Neural cell (in vitro differentiated cells): Measurements from ENCODE around the gene MLPH. TPM values are rescaled to one million over a fixed set of nuclear protein-coding genes. Genes with fewer than 3 reads are reported as not detected.

Source experiments
- H2AFZ ChIP-seq: fragments of 200-600, 300-800 bp; sonication (generic), shearing (Covaris generic); 2 replicates; pipeline ENCODE4 v1.6.0; 2014; ENCODE audit warnings: low read depth, mild to moderate bottlenecking, antibody characterized with exemption, low read length, moderate library complexity
- H3F3A ChIP-seq: fragments of 200-600 bp; shearing (Covaris generic); 2 replicates; pipeline ENCODE4 v1.6.1; 2016; ENCODE audit warnings: mild to moderate bottlenecking, moderate library complexity, mixed read lengths, antibody characterized with exemption, low read length; ENCODE audit not compliant: insufficient read depth, poor library complexity, severe bottlenecking
- H3K27ac ChIP-seq: fragments of 200-600, 300-800 bp; sonication (generic), shearing (Covaris generic); 2 replicates; pipeline ENCODE4 v1.5.1; 2014; ENCODE audit warnings: mild to moderate bottlenecking, low read length, moderate library complexity
- H3K27me3 ChIP-seq: fragments of 300-800, 200-600 bp; sonication (generic), shearing (Covaris generic); 2 replicates; pipeline ENCODE4 v1.6.0; 2014; ENCODE audit warnings: mild to moderate bottlenecking, low read depth, low read length, moderate library complexity; ENCODE audit not compliant: insufficient read depth
- H3K36me3 ChIP-seq: fragments of 300-800, 200-600 bp; sonication (generic), shearing (Covaris generic); 2 replicates; pipeline ENCODE4 v1.5.1; 2014; ENCODE audit warnings: mild to moderate bottlenecking, antibody characterized with exemption, low read length, moderate library complexity; ENCODE audit not compliant: insufficient read depth
- H3K4me2 ChIP-seq: fragments of 300-800, 200-600 bp; sonication (generic), shearing (Covaris generic); 2 replicates; pipeline ENCODE4 v1.6.0; 2014; ENCODE audit warnings: mild to moderate bottlenecking, low read length
- H3K4me3 ChIP-seq: fragments of 300-800, 200-600 bp; sonication (generic), shearing (Covaris generic); 2 replicates; pipeline ENCODE4 v1.5.1; 2014; ENCODE audit warnings: mild to moderate bottlenecking, low read length, moderate library complexity
- H3K79me2 ChIP-seq: fragments of 200-600 bp; shearing (Covaris generic); replicated peaks from 2 replicates; pipeline ENCODE4 v1.6.0; 2014; ENCODE audit warnings: mild to moderate bottlenecking, low read length, moderate library complexity; ENCODE audit not compliant: insufficient read depth
- H3K9ac ChIP-seq: fragments of 300-800, 200-600 bp; sonication (generic), shearing (Covaris generic); 2 replicates; pipeline ENCODE4 v1.6.1; 2016; ENCODE audit warnings: mild to moderate bottlenecking, low read length, mixed read lengths
- H3K9me2 ChIP-seq: fragments of 200-600 bp; shearing (Covaris generic); 2 replicates; pipeline ENCODE4 v1.6.1; 2016; ENCODE audit warnings: mild to moderate bottlenecking, low read length, mixed read lengths; ENCODE audit not compliant: insufficient read depth
- H3K9me3 ChIP-seq: fragments of 200-600, 300-800 bp; sonication (generic), shearing (Covaris generic); 2 replicates; pipeline ENCODE4 v1.6.1; 2016; ENCODE audit warnings: mild to moderate bottlenecking, mixed run types, low read length, moderate library complexity, mixed read lengths
- H4K20me1 ChIP-seq: fragments of 200-600 bp; shearing (Covaris generic); 2 replicates; pipeline ENCODE4 v1.6.1; 2016; ENCODE audit warnings: mild to moderate bottlenecking, mixed run types; ENCODE audit not compliant: insufficient read depth
- EP300 ChIP-seq: fragments of 450-650 bp; conservative IDR thresholded peaks from 2 replicates; pipeline ENCODE4 v1.6.1; 2014; ENCODE audit warnings: antibody characterized with exemption, mild to moderate bottlenecking, moderate library complexity; ENCODE audit not compliant: poor library complexity, severe bottlenecking
- EZH2 ChIP-seq: fragments of 200-600, 300-800 bp; shearing (Covaris generic), sonication (generic); IDR thresholded peaks from 2 replicates; pipeline ENCODE4 v1.6.1; 2014; ENCODE audit warnings: antibody characterized with exemption, low read length, borderline replicate concordance, mild to moderate bottlenecking; ENCODE audit not compliant: insufficient read depth, poor library complexity, severe bottlenecking
- MXI1 ChIP-seq: fragments of 450-650 bp; conservative IDR thresholded peaks from 2 replicates; pipeline ENCODE4 v1.6.1; 2014; ENCODE audit warnings: antibody characterized with exemption, mild to moderate bottlenecking; ENCODE audit not compliant: poor library complexity, severe bottlenecking
- POLR2AphosphoS5 ChIP-seq: IDR thresholded peaks from 2 replicates; pipeline ENCODE4 v1.6.1; 2012
- RAD21 ChIP-seq: fragments of 450-650 bp; conservative IDR thresholded peaks from 2 replicates; pipeline ENCODE4 v1.6.1; 2014; ENCODE audit warnings: antibody characterized with exemption, mild to moderate bottlenecking, moderate library complexity
- SMC3 ChIP-seq: fragments of 450-650 bp; conservative IDR thresholded peaks from 2 replicates; pipeline ENCODE4 v1.6.1; 2014; ENCODE audit warnings: antibody characterized with exemption, mild to moderate bottlenecking, moderate library complexity; ENCODE audit not compliant: poor library complexity
- TAF1 ChIP-seq: IDR thresholded peaks from 2 replicates; pipeline ENCODE4 v1.6.1; 2012; ENCODE audit warnings: low read depth
- polyA plus RNA-seq: library from polyadenylated mRNA; depleted of rRNA; stranded (reverse); fragments of >200 nt; gene quantifications from 2 replicates; pipeline ENCODE4 v1.2.3, GENCODE V29; 2014
- TF ChIP-seq, protein P1 (sequence below): fragments of 450-650 bp; IDR thresholded peaks from 2 replicates; pipeline ENCODE4 v1.5.1; 2014; ENCODE audit warnings: antibody characterized with exemption, mild to moderate bottlenecking, moderate library complexity; ENCODE audit not compliant: poor library complexity, severe bottlenecking
- TF ChIP-seq, protein P2 (sequence below): IDR thresholded peaks from 2 replicates; pipeline ENCODE4 v1.6.1; 2012; ENCODE audit warnings: borderline replicate concordance

Gene MLPH
- polyA plus RNA-seq, 1 donor from 2014 or later: not detected

DNA sequence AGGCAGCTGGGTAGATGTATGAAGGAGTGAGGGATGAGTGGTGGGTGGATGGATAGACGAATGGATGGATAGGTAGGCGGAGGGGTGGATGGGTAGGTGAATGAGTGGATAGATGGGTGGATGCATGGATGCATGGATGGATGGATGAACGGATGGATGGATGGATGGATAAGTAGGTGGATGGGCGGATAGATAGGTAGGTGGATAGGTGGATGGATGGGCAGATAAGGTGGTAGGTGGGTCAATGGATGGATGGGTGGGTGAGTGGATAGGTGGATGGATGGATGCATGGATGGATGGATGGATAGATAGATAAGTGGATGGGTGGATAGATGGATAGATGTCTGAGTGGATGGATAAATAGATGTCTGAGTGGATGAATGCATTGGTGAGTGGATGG lies 30.1 kb downstream of the MLPH start:
- H4K20me1 ChIP-seq: no peaks in the 10 kb centered on the region
- TF ChIP-seq RAD21 (no peak), EZH2 (no peak), EP300 (no peak), POLR2AphosphoS5 (no peak), TAF1 (no peak), SMC3 (no peak), MXI1 (no peak)
- TF ChIP-seq, protein P1, sequence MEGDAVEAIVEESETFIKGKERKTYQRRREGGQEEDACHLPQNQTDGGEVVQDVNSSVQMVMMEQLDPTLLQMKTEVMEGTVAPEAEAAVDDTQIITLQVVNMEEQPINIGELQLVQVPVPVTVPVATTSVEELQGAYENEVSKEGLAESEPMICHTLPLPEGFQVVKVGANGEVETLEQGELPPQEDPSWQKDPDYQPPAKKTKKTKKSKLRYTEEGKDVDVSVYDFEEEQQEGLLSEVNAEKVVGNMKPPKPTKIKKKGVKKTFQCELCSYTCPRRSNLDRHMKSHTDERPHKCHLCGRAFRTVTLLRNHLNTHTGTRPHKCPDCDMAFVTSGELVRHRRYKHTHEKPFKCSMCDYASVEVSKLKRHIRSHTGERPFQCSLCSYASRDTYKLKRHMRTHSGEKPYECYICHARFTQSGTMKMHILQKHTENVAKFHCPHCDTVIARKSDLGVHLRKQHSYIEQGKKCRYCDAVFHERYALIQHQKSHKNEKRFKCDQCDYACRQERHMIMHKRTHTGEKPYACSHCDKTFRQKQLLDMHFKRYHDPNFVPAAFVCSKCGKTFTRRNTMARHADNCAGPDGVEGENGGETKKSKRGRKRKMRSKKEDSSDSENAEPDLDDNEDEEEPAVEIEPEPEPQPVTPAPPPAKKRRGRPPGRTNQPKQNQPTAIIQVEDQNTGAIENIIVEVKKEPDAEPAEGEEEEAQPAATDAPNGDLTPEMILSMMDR: no peak
- TF ChIP-seq, protein P2, sequence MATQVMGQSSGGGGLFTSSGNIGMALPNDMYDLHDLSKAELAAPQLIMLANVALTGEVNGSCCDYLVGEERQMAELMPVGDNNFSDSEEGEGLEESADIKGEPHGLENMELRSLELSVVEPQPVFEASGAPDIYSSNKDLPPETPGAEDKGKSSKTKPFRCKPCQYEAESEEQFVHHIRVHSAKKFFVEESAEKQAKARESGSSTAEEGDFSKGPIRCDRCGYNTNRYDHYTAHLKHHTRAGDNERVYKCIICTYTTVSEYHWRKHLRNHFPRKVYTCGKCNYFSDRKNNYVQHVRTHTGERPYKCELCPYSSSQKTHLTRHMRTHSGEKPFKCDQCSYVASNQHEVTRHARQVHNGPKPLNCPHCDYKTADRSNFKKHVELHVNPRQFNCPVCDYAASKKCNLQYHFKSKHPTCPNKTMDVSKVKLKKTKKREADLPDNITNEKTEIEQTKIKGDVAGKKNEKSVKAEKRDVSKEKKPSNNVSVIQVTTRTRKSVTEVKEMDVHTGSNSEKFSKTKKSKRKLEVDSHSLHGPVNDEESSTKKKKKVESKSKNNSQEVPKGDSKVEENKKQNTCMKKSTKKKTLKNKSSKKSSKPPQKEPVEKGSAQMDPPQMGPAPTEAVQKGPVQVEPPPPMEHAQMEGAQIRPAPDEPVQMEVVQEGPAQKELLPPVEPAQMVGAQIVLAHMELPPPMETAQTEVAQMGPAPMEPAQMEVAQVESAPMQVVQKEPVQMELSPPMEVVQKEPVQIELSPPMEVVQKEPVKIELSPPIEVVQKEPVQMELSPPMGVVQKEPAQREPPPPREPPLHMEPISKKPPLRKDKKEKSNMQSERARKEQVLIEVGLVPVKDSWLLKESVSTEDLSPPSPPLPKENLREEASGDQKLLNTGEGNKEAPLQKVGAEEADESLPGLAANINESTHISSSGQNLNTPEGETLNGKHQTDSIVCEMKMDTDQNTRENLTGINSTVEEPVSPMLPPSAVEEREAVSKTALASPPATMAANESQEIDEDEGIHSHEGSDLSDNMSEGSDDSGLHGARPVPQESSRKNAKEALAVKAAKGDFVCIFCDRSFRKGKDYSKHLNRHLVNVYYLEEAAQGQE: no peak
- H3K9me2 ChIP-seq: no peaks in the 10 kb centered on the region
- no peaks in the 10 kb centered on the region for H3K36me3 ChIP-seq
- H3K27ac ChIP-seq: no peak overlapping the region
- no peak overlapping the region for H2AFZ ChIP-seq
- no peaks in the 10 kb centered on the region for H3K79me2 ChIP-seq
- H3K4me2 ChIP-seq: no peak overlapping the region
- no peaks in the 10 kb centered on the region for H3F3A ChIP-seq
- H3K4me3 ChIP-seq: no peak overlapping the region
- no peaks in the 10 kb centered on the region for H3K9me3 ChIP-seq
- H3K27me3 ChIP-seq: no peaks in the 10 kb centered on the region
- no peak overlapping the region for H3K9ac ChIP-seq

DNA sequence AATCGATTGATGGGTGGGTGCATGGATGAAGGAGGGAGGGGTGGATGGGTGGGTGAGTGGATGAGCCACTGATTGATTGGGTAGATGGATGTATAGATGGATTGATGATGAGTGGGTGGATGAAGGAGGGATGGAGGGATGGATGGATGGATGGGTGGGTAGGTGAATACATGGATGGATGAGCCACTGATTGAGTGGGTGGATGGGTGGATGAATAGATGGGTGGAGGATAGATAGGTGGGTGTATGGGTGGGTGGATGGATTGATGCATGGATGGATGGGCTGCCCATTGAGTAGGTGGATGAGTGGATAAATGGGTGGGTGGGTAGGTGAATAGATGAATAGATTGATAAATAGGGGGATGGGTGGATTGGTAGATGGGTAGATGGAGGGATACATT lies 30.9 kb downstream of the MLPH start:
- H3F3A ChIP-seq: no peaks in the 10 kb centered on the region
- no peaks in the 10 kb centered on the region for H3K9me3 ChIP-seq
- H3K9me2 ChIP-seq: no peaks in the 10 kb centered on the region
- H3K9ac ChIP-seq: no peak overlapping the region
- H3K27ac ChIP-seq: no peak overlapping the region
- TF ChIP-seq POLR2AphosphoS5 (no peak), MXI1 (no peak), RAD21 (no peak), TAF1 (no peak), EP300 (no peak), SMC3 (no peak), EZH2 (no peak)
- TF ChIP-seq, protein P2: no peak
- TF ChIP-seq, protein P1: no peak
- no peaks in the 10 kb centered on the region for H3K27me3 ChIP-seq
- H4K20me1 ChIP-seq: no peaks in the 10 kb centered on the region
- no peak overlapping the region for H2AFZ ChIP-seq
- no peaks in the 10 kb centered on the region for H3K79me2 ChIP-seq
- H3K36me3 ChIP-seq: no peaks in the 10 kb centered on the region
- no peak overlapping the region for H3K4me3 ChIP-seq
- H3K4me2 ChIP-seq: no peak overlapping the region
